Sigmoid colon (tissue), 4 donors: ENCODE results near the gene TUBB6.

Experiments used
- EP300 ChIP-seq, 4 donors: sonication (generic); formaldehyde crosslinking; IDR thresholded peaks; one replicate each; pipeline ENCODE4 v1.6.1; 2017; ENCODE audit warnings: antibody characterized with exemption in 4 of 4
- POLR2A ChIP-seq, 2 donors: fragments of 450-650 bp; IDR thresholded peaks; one replicate each; pipeline ENCODE4 v1.6.1; 2016; ENCODE audit warnings: antibody characterized with exemption in 2 of 2, mild to moderate bottlenecking in 2 of 2, moderate library complexity in 2 of 2
- POLR2AphosphoS5 ChIP-seq, 4 donors: sonication (generic); formaldehyde crosslinking; IDR thresholded peaks; one replicate each; pipeline ENCODE4 v1.6.1; 2017; ENCODE audit warnings: antibody characterized with exemption in 4 of 4
- TF ChIP-seq, protein P1 (sequence below), 4 experiments: fragments of 450-650 bp in 3 of 4; fragments of 200-600 bp in 1 of 4; IDR thresholded peaks; one replicate each; pipeline ENCODE4 v1.5.1; 2016 to 2019; ENCODE audit warnings: antibody characterized with exemption in 4 of 4, mild to moderate bottlenecking in 3 of 4, moderate library complexity in 2 of 4

- no peak for TF ChIP-seq POLR2AphosphoS5 (IDR thresholded peaks at IDR 0.05)
- TF ChIP-seq, protein P1, sequence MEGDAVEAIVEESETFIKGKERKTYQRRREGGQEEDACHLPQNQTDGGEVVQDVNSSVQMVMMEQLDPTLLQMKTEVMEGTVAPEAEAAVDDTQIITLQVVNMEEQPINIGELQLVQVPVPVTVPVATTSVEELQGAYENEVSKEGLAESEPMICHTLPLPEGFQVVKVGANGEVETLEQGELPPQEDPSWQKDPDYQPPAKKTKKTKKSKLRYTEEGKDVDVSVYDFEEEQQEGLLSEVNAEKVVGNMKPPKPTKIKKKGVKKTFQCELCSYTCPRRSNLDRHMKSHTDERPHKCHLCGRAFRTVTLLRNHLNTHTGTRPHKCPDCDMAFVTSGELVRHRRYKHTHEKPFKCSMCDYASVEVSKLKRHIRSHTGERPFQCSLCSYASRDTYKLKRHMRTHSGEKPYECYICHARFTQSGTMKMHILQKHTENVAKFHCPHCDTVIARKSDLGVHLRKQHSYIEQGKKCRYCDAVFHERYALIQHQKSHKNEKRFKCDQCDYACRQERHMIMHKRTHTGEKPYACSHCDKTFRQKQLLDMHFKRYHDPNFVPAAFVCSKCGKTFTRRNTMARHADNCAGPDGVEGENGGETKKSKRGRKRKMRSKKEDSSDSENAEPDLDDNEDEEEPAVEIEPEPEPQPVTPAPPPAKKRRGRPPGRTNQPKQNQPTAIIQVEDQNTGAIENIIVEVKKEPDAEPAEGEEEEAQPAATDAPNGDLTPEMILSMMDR (IDR thresholded peaks at IDR 0.05): no peak
- no peak for TF ChIP-seq POLR2A (IDR thresholded peaks at IDR 0.05)
- no peak for TF ChIP-seq EP300 (IDR thresholded peaks at IDR 0.05)
Observed at GRCh38 chr18:12366784-12367183, 58.7 kb downstream of the TUBB6 start.
